Mammary epithelial cell (primary cell): Measurements from ENCODE around the gene SPATA3.

Experiments used
- CTCF ChIP-seq, 2 donors: IDR thresholded peaks in 1 of 2; conservative IDR thresholded peaks in 1 of 2; 2 replicates each; pipeline ENCODE4 v1.5.1; 2011 to 2012; ENCODE audit warnings: inconsistent platforms in 2 of 2, low read length in 2 of 2, mild to moderate bottlenecking in 2 of 2, control low read depth in 1 of 2, low read depth in 1 of 2; ENCODE audit not compliant: insufficient read depth in 1 of 2; ENCODE audit errors: extremely low read depth in 1 of 2
- EZH2 ChIP-seq: IDR thresholded peaks from 2 replicates; pipeline ENCODE4 v1.6.1; 2012; ENCODE audit warnings: low read length, inconsistent platforms, borderline replicate concordance

GRCh38 chr2:231036131-231036530 is 40.2 kb downstream of the SPATA3 start:
- TF ChIP-seq CTCF (conservative IDR thresholded peaks at IDR 0.05 in 1 of 2, IDR thresholded peaks at IDR 0.05 in 1 of 2; ENCODE audit: extremely low read depth in 1 of 2, insufficient read depth in 1 of 2, low read depth in 1 of 2, low read length in 2 of 2) = no peak
- TF ChIP-seq EZH2 = no peak
